KBM-7 (cell line): ENCODE measurements around the gene CHRM5.
"Not testable (repeated sequence)": the region's sequence is repeated elsewhere in the genome, so short reads cannot be mapped to it uniquely, and the experiment has no call there.

ENCODE experiments used
- DNase-seq: peaks from one replicate; pipeline ENCODE4 v3.0.0-alpha.2; 2015
- in situ Hi-C: fragments of 300-500 bp; cut with MboI; formaldehyde crosslinking; loops from 2 replicates; pipeline ENCODE4 v1.14.3; 2020; ENCODE audit warnings: low sequenced_read_pairs, low pct_unique_long_range_greater_than_20kb, mixed read lengths

The CHRM5 gene

DNA sequence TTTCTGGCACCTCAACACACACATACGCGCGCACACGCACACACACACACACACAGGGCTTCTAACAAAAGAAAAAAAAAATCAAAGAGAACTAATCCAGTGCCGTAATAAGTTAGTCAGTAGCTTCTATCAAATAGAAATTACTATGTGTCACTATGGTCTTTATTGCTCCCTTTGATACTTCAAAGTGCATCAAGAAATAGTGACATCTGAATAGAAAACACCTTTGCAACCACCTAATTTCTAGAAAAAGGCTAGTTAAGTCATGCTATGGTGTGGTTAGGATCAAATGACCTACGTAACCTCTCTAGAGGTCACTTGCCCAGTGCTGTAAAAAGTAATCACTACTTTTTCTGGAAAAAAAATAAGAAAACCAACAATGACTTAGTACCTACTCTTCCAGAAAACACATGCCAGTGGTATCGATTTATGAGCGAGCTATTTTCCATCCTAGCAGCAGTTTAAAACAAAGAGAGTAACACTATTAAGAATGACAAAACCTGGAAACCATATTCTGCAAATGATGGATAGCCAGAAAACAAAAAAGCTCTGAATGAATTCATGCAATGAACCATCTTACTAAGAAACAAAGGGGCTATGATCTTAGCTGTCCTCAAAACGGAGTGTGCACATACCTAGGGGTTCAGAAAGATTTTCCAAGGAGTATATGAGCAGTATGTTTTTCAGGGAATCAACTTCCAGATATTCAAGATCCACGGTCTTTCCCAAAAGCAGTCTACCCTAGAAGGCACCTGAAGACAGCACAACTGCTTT lies 63.9 kb downstream of the CHRM5 start:
- DNase-seq: no peak
- in situ Hi-C loops: no loop called here

DNA sequence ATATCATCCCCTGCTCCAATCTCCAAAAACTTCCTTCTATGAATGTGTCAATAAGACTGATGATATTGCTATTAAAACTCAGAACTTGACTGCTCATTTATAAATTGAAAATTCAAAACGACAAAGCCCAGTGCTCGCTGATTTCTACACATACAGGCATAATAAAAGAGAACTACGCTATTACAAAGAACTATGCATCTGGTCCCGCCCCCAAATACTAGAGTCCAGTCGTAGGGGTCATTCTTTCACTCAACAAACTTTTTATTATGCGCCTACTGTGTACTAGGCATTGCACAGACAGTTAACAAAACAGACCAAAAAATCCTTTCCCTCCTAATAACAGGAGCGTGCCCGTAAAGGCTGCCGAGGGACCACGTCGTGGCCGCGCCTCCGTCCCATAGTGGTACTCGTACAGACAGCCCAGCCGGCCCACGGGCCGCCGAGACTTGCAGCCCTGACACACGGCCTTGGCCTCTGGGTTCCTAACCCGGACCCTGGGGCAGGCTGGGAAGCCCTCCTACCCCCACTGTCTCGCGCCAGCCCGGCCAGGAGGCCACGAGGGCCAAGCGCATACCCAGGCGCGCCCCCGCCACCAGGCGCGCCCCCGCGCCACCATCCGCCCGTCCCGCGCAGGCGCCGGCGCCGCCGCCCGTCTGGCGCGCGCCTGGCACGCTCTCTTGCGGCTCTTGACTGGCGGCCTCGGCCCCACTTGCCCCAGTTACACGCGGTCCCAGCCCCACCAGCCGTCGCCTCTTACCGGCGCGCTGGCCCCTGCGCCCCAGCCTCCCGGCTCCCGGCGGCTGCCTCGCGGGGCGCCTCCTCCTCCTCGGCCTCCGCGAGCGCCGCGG lies 70.0 kb downstream of the CHRM5 start:
- in situ Hi-C loops: no loop called here
- peak; percentile 72 for DNase-seq

DNA sequence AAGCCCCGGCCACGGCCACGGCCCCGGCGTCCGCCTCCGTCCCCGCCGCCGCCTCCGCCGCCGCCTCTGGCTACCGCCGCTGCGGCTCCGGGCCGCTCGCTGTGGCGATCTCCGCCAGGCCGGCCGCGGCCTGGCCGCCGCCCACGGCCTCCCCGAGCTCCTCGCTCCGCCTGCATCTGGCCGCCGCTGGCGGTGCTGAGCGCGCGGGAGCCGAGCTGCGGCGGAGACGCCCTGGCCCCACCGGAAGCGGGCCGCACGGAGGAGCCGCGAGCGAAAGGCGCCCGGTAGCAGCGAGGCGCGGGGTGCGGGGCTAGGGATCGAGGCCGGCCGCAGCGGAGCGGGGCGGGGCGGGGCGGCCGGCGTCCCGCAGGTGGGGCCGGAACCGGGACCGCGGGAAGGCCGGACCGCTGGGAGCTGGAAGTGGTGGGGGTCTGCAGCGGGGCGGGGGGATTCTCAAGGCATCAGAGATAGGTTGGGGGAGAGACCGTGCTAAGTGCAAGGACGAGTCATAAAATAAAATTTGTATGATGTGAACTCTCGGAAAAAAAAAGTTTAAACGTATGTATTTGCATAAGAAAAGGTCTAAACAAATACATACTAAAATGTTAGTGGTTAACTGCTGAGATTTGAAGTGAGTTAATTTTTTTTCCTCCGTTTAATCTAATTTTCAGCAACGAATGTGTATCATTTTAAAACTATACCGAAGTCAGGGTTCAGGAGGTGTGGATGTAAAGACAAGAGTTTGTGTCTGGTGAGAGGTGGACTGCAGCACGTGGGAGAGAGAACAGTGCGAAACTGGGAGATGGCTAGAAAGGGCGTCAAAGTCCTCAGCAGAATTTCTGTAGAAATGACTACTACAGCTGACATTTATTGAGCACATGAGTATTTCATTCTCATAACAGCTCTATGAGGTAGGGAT lies 70.8 kb downstream of the CHRM5 start, which contains the start of gene AVEN:
Gene AVEN (minus strand): TSS at position 334 of the 919 bp plus-strand sequence. CDS start 158 bp downstream, at position 176.
- peak; percentile 57 for DNase-seq
- in situ Hi-C loops: no loop called here

DNA sequence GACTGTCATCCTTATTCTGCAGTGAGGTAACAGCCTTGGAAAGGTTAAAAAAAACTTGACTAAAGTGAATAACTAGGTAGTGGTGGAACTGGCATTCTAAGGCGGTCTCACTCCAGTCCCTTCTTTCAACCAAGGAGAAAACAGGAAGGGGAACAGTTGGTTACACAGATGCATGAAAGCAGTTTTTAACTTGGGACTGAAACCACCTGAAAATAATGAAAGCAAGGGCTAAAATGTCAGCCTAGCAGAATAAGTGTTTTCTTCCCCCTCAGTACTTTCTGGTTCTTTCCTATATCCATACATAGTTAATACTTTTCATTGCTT lies 71.5 kb downstream of the CHRM5 start:
- DNase-seq: peak; percentile 61

DNA sequence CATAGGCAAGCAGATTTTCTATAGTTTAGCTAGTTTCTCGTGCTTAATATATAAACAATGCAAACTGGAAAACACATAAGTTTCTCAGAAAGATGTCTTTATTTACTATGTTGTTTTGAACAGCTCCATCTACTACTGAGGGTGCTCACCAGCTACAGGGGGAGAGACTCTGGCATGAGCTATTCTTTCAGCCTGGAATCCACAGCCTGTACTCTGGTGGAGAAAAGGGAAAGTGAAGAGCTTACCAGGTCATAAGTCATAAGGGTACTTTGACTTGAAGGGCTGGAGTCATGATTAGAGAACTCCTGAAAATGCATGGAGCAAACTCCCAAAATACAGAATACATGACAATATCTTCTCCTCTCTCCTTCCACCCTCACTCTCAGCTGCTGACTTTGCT lies 75.1 kb downstream of the CHRM5 start:
- DNase-seq: no peak
- in situ Hi-C loops: no loop called here

More for the DNA sequence above, 71.5 kb downstream of the CHRM5 start:
- in situ Hi-C loops: no loop called here

DNA sequence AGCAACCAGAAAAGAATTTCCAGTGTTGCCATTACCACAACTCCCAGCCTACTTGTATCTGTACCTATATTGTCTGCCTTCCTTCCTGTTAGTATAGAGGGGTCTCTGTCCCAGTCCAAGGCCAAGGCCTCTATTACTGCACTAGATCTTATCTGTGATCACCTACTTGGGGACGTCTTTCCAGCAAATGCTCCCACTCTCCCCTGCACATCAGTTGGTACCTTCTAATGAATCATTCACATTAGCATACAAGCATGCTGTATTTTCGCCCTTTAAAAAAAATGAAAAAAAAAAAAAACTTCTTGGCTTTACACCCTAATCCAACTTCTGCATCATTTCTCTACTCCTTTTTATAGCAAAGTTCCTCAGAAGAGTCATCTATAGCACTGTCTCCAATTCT lies 75.5 kb downstream of the CHRM5 start:
- in situ Hi-C loops: no loop called here
- DNase-seq: no peak

DNA sequence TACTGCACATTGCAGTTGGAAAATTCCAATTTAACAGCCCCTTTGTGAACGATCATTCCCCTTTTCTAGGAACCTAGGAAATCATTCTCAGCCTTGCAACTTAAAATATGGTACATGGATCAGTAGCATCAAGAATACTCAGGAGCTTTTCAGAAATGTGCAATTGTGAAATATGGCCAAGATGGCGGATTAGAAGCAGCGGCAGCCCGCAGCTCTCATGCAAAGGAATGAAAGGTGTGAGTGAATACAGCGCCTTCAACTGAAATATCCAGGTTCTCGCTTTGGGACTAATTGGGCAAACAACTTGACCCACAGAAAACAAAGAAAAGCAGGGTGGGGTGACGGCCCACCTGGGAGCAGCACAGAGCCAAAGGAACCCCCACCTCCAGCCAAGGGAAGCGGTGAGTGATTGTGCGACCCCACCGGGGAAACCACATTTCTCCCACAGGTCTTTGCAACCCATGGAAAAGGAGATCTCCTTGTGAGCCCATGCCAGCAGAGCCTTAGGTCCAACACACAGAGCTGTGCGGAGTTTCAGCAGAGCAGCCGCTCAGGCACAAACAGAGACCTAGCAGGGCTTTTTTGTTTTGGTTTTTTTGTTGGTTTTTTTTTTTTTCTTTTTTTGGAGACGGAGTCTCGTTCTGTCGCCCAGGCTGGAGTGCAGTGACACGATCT lies 78.3 kb downstream of the CHRM5 start:
- no peak for DNase-seq

DNA sequence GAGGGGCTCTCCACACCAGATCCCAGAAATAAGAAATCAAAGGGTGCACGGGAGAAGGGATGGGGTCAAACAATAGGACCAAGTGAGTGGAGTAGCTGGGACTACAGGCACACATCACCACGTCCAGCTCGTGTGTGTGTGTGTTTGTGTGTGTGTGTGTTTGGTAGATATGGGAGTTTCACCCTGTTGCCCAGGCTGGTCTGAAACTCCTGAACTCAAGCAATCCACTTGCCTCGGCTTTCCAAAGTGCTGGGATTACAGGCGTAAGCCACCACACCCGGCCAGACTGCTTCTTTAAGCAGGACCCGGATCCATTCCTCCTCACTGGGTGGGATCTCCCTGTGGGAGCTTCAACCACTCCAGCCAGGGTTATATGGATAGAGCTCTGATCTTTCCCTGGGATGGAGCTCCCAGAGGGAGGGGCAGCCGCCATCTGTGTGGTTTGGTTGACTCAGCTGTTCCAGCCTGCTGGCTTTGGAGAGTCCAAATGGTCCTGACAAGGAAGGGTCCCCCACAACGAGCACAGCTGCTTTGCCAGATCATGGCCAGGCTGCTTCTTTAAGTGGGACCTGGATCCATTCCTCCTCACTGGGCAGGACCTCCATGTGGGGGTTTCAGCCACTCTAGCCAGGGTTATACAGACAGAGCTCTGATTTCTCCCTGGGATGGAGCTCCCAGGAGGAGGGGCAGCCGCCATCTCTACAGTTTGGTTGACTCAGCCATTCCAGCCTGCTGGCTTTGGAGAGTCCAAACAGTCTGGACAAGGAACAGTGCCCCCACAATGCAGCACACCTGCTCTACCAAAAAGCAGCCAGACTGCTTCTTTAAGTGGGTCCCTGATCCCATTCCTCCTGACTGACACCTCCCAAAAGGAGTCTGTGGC lies 79.8 kb downstream of the CHRM5 start:
- in situ Hi-C loops: no loop called here

More for the DNA sequence above, 78.3 kb downstream of the CHRM5 start:
- in situ Hi-C loops: no loop called here

DNA sequence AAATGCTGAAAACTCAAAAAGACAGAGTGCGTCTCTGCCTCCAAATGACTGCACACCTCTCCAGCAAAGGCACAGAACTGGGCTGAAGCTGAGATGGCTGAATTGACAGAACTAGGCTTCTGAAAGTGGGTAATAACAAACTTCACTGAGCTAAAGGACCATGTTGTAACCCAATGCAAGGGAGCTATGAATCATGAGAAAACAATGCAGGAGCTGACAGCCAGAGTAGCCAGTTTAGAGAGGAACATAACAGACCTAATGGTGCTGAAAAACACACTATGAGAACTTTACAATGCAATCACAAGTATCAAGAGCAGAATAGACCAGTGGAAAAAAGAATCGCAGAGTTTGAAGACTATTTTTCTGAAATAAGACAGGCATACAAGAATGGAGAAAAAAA lies 80.8 kb downstream of the CHRM5 start:
- in situ Hi-C loops: no loop called here
- DNase-seq: no peak

More for the DNA sequence above, 79.8 kb downstream of the CHRM5 start:
- no peak for DNase-seq

DNA sequence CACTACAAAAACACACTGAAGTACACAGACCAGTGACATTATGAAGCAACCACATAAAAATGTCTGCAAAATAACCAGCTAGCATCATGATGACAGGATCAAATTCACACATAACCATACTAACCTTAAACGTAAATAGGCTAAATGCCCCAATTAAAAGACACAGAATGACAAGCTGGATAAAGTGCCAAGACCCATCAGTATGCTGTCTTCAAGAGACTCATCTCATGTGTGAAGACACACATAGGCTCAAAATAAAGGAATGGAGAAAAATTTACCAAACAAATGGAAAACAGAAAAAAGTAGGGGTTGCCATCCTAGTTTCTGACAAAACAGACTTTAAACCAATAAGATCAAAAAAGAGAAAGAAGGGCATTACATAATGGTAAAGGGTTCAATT lies 82.1 kb downstream of the CHRM5 start:
- DNase-seq, in situ Hi-C loops: not testable (repeated sequence)

DNA sequence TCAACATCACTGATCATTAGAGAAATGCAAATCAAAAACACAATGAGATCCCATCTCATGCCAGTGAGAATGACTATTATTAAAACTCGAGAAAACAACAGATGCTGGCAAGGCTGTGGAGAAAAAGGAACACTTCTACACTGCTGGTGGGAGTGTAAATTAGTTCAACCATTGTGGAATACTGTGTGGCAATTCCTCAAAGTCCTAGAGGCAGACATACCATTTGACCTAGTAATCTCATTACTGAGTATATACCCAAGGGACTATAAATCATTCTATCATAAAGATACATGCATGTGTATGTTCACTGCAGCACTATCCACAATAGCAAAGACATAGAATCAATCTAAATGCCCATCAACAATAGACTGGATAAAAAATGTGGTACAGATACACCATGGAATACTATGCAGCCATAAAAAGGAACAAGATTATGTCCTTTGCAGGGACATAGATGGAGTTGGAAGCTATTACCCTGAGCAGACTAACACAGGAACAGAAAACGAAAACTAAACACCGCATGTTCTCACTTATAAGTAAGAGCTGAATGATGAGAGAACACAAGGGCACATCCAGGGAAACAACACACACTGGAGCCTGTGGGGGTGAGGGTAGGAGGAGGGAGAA lies 85.9 kb downstream of the CHRM5 start:
- no peak for DNase-seq

DNA sequence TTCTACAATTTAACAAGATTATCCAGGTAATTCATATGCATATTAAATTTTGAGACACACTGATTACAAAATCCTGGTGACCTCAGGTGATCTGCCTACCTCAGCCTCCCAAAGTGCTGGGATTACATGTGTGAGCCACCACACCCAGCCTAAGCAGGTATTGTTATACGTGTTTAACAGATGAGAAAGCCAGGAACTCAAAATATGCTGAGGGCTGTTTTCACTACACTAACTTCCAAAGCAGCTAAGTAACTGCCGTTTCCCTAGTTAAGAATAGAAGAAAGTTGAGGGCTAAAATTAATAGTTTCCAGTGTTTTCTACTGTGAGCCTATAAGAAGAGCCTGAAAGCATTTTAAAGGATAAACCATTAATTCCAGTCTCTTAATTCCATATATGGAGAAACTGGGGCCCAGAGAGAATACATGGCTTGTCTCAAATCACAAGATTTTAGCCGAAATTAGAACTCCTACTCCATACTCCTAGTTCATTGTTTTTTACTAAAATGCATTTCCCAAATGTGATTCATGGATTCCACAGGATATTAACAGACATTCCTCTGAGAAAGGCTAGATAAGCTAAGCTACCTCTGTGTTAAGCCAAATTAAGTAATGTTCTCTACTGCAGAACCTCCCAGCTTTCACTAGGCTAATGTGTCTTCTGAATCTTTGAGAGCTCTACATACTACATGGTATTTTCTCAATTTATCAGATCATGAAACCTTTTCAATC lies 87.7 kb downstream of the CHRM5 start:
- in situ Hi-C loops: no loop called here
- no peak for DNase-seq

More for the DNA sequence above, 85.9 kb downstream of the CHRM5 start:
- in situ Hi-C loops: no loop called here

DNA sequence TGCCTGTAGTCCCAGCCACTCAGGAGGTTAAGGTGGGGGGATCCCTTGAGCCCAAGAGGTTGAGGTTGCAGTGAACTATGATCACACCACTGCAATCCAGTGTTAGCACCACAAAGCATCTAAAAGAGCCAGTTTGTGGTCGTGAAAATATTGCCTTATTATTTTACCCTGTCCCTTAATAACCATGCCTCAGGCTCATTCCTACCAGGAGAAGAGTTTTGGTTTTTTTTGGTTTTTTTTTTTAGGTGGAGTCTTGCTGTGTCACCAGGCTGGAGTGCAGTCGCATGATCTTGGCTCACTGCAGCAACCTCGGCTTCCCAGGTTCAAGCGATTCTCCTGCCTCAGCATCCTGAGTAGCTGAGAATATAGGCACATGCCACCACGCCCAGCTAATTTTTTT lies 88.6 kb downstream of the CHRM5 start:
- in situ Hi-C loops: no loop called here
- no peak for DNase-seq

DNA sequence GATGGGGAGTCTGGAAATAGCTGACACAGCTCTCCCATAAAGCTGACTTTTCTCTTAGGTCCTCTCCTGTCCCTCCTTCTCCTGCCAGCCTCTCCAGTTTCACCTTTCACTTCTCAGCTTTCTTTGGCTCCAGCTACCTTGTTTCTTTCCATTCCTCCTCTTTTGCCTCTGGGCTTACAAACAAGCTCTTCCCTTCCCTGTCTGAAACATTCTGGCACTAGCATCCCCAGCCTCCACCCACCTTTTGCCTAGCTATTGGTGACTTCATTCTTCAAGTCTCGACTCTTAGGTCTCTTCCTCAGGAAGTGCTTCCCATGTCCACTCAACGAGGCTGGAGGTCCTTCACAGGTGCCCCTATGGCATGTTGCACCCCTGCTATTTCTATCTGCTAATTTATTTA lies 91.2 kb downstream of the CHRM5 start:
- in situ Hi-C loops: no loop called here

DNA sequence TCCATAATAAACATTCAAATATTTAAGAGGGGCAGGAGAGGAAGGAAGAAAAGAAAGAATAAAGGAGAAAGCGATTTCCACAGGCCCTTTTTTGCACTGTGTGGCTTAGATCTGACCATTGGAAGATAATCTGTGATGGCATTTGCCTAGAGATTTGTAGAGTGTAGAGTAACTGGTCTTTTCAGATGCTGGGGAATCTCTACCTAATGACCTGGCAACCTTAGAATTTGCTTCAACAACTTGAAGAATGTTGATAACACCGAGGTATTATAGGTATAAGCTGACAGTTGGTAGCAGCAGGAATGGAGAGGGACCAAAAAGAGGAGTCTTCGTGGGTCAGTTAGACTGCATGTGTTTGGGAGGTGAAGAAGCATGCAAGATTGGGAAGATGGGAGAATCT lies 91.6 kb downstream of the CHRM5 start:
- DNase-seq: no peak
- in situ Hi-C loops: no loop called here

More for the DNA sequence above, 91.2 kb downstream of the CHRM5 start:
- DNase-seq: no peak

DNA sequence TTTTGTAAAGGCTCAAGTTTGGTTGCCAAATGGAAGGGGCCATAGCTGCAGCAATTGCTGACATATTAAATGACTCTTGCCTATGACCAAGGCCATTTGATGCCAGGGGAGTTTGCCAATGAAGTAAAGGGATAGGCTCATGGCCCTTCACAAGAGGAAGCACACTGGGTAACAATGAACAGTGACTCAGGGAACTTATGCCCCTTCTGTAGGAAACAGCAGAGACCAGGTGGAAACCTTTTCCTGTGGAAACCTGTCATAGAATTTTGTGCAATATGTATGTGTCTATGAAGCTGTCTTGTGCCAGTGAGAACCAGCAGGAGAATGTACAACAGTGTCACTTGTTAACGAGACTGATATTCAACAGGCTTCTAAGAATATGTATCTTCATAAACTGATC lies 96.1 kb downstream of the CHRM5 start:
- in situ Hi-C loops: no loop called here
- DNase-seq: no peak

DNA sequence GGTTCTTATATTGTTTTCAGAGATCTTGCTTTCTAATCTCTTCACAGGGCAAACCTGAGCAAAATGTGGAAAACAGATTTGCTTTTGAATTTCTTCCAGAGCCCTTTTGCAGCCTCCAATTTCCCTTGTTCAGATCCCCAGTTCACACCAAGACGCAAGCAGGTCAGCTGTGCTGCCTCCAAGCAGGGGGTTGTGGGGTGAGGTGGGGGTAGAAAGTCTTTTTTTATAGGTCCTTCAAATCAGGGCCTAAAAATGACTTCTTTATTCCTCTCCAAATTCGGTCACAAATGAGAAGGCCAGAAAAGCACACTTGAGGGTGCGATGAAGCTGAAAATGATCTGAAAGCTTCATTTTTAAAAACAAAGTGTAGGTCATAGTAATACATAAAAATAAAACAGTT lies 97.0 kb downstream of the CHRM5 start:
- in situ Hi-C loops: no loop called here
- no peak for DNase-seq
